HPDE6-E6E7 (cell line): Measurements from ENCODE around the gene KHDC1.
"Not testable (repeated sequence)": the region's sequence is repeated elsewhere in the genome, so short reads cannot be mapped to it uniquely, and the experiment has no call there.

Source experiments
- DNase-seq: peaks from one replicate; pipeline ENCODE4 v3.0.0; 2011; ENCODE audit warnings: missing footprints; ENCODE audit errors: extremely low spot score

KHDC1 gene, protein sequence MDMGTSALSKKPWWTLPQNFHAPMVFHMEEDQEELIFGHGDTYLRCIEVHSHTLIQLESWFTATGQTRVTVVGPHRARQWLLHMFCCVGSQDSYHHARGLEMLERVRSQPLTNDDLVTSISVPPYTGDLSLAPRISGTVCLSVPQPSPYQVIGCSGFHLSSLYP

DNA sequence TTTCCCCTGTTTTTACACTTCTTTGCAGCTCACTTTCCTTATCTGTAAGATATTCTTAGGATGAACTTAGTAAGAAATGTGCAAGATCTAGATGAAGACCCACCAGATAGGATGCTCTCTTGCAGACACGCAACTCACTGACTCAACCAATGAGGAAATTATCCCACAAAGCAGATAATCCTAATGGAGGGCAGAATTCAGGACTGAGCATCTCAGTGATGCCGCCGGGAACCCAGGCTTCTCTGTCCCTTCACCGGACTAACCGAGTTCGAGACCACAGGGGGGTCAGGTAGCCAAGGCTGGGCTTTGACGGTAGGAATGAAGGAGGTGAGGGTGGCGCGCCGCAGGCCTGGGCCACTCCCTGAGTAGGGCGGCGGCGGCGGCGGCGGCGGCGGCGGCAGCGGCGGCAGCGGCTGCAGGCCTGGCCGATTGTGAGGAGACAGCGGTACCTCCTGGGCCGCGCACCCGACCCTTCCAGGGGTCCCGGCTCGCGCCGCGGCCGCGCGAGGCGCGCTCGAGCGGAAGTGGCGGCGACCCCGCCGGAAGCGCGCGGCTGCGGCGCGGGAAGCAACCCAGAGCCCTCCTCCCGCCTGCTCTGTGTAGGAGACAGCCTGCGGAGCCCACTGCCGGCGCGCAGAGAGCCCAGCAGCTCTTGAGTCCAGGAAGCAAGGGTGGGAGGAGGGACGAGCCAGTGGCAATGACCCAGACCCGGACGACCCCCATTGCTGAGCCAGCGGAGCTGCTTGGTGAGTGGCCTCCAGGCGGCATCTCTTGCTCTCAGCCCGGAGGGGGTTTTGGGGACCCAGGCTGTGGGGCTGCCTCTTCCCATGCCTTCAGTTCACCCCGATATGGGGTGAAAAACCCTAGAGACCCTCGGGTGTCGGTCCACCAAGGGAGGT, at the start of gene KHDC1:
Gene KHDC1 (minus strand): TSS at position 526 of the 899 bp plus-strand sequence. CDS start 20,679 bp downstream, outside the sequence.
- DNase-seq: peak; percentile 43

DNA sequence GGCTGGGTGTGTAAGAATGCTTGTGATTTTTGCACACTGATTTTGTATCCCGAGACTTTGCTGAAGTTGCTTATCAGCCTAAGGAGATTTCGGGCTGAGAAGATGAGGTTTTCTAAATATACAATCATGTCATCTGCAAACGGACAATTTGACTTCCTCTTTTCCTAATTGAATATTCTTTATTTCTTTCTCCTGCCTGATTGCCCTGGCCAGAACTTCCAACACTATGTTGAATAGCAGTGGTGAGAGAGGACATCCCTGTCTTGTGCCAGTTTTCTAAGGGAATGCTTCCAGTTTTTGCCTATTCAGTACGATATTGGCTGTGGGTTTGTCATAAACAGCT, 47.5 kb upstream of the KHDC1 start:
- DNase-seq: not testable (repeated sequence)

DNA sequence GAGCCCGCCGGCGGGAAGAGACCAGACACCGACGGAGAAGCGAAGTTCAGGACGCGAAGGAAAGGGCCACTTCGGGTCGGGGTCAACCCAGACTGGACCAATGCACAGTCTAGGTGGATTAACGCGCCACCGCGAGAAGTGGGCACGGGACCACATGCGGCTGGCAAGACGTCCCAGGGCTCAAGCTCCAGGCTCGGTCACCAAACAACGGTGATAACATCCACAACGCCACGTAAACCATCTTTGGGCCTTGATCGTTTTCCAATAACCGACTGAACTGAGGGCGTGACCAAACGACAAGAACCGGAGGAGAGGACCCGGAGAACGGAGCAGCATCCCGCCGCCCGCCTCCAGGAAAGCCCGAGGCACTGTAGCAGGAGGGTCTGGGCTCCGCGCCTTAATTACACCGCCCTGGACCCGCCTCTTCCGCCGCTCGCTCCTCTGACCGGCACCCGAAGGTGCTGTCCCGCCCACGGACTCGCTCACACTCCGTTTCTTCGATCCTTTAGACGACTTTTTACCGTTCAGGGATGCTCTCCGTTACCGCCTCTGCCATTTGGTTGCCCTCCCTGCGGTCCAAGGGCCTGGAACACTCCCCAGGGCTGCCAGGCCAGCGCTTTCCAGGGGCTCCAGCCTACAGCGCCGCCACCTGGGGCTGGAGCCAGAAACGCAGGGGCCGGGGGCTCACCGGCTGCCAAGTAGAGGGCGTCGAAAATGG, 46.9 kb upstream of the KHDC1 start:
- DNase-seq: peak; percentile 56

DNA sequence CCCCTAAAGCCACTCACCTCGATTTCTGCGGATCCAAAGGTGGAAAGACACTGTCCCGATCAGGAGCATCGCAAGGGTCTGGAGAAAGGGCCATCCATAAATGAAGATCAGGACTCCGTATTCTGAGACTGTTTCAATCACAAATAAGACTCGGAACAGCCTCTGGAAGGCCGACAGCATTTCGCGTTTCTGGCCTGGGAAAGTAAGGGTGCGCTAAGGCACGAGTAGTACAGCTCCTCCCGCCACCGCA, 46.5 kb upstream of the KHDC1 start:
- no peak for DNase-seq

DNA sequence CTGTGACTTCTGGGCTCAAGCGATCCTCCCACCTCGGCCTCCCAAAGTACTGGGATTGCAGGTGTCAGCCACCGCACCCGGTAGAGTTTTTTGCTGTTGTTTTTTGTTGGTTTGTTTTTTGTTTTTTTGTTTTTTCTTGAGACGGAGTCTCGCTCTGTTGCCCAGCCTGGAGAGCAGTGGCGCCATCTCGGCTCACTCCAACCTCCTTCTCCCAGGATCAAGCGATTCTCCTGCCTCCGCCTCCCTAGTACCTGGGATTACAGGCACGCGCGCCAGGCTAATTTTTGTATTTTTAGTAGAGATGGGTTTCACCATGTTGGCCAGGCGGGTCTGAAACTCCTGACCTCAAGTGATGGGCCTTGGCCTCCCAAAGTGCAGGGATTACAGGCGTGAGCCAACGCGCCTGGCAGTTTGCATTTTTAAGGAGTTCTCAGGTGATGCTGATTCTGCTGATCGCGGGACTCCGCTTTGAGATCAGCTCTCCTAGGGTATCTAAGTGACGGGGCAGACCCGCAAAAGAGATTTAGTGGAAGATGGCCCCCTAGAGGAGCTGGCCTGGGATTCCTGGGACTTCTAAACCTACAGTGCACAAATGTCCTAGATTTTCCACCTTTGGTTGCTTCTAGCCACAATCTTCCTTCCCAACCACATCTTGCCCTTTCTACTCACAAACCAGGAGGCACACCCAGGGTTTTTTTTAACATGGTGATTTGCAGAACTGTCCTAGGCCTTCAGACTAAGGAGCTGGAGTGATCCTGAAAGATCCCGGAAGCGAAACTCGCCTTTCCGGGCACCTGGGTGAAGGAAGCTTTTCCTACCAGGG, 45.9 kb upstream of the KHDC1 start:
- DNase-seq: peak; percentile 53

DNA sequence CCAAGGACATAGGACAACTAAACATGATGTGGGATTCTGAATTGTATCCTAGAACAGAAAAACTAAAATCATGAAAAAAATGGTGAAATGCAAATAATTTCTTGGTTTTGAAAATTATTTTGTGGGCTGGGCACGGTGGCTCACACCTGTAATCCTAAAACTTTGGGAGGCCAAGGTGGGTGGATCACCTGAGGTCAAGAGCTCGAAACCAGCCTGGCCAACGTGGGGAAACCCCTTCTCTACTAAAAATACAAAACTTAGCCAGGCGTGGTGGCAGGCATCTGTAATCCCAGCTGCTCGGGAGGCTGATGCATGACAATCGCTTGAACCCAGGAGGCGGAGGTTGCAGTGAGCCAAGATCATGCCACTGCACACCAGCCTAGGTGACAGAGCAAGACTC, 40.8 kb upstream of the KHDC1 start:
- not testable (repeated sequence) for DNase-seq

DNA sequence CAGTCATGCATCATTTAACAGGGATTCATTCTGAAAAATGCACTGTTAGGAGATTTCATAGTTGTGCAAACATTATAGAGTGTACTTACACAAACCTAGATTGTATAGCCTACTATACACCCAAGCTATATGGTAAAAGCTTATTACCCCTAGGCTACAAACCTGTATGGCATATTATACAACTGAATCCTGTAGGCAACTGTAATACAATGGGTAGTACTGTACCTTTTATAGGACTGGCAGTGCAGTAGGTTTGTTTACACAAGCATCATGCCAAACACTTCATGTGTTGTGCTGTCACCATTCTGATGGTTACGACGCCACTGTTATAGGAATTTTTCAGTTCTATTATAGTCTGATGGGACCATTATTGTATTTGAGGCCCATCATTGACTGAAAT, 39.3 kb upstream of the KHDC1 start:
- no peak for DNase-seq

DNA sequence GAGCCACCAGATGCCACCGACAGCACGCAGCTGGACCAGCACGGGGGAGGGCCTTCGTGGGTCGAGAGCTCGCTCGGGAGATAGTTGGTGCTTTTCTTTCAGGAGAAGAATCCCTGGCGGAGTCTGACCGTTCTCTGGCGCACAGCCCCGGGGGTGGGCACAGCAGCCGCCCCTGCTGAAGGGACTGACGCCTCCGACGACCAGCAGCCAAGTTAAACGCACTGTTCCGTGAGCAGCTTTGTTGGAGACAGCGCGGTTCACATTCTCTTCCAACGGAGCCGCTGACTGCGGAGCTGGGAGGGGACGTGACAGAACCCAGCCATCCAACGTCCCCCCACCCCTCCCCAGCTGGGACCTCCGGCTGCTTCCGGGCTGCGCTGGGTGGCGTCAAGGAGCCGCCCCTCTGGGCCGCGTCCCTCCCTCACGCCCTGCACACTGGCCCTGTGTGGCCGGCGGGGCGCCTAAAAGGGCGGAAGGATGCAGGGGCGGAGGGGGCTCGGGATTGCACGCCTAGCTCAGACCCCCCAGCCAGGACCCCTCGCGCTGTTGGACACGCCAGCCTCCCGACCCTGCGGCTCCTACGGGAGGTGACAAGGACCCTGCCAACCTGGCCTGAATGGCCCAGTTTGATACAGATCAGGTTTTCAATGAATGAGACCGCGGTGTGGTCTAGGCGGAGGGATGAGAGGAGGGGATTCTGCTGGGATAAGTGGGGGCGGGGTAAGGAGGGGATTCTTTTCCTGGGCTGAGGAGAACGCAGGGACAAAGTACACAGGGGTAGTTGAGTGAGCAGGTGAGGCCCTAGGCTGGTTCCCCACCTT, 36.4 kb upstream of the KHDC1 start:
- DNase-seq: no peak

DNA sequence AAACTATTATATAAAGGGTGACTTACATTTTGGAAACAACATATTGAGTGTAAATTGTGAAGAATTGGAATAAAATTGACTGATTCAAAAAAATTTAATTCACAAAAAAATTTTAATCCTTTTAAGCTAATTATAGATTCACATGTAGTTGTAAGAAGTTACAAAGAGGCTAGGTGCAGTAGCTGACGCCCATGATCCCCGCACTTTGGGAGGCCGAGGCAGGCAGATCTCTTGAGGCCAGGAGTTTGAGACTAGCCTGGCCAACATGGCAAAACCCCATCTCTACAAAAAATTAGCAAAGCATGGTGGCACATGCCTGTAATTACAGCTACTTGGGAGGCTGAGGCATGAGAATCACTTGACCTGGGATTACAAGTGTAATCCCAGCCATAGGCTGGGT, 30.3 kb upstream of the KHDC1 start:
- DNase-seq: no peak

DNA sequence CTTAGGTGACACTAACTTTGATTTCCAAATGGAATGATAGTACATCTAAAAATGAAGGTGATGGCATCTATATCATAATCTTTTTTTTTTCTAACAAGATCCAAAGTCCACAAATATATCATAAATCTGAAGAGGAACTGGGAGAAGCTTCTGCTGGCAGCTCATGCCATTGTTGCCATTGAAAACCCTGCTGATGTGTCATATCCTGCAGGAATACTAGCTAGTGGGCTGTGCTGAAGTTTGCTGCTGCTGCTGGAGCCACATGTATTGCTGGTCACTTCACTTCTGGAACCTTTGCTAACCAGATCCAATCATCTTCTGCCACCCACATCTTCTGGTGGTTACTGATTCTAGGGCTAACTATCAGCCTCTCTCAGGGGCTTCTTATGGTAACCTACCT, 27.4 kb upstream of the KHDC1 start:
- no peak for DNase-seq

DNA sequence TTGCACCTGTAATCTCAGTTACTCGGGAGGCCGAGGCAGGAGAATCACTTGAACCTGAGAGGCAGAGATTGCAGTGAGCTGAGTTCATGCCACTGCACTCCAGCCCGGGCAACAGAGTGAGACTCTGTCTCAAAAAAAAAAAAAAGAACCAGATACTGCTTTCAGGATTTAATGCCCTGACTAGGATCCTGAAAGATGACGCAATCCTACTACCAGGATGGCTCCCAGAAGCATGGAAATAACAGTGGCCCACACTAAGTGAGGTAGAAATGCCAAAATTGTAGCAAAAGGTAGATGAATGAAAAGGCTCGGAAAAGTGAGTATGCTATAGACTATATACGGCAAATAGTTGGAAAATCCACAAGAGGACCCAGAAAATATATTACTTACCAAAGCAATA, 23.8 kb upstream of the KHDC1 start:
- no peak for DNase-seq

DNA sequence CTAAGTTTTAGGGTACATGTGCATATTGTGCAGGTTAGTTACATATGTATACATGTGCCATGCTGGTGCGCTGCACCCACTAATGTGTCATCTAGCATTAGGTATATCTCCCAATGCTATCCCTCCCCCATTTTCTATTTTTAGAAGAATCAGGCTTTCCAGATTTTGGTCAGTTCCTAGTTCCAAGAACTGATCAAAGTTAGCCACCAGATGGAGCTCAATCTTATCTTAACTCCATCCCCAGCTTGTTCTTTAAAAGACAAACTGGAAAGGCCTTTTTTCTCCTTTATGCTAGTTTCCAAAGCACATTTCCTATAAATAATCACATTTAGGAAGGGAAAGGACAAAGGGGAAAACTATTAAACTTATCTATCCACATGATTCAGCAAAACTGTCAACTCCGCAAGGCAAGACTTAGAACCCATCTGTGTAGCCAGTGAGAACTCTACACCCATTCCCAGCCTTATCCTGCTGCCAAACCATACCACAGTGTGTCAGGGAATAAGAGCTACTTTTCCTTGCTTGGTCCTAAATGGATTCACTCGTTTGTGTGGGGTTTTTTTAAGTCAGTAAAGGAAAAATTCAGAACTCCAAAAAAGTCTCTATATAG, 22.8 kb upstream of the KHDC1 start:
- DNase-seq: peak; percentile 44

DNA sequence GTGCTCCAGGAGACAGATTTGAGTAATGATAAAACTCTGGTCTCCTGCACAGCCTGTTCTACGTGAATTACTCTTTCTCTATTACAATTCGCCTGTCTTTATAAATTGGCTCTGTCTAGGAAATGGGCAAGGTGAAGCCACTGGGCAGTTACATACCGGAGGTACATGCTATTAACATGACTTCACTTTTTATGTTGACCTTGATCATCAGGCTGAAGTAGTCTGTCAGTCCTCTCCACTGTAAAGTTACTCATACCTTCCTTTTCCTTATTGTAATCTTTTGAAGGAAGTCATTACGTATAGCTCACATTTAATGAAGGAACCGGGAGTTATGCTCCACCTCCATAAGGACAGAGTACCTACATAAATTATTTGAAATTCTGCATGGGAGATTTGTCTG, 19.9 kb upstream of the KHDC1 start:
- DNase-seq: peak; percentile 36

DNA sequence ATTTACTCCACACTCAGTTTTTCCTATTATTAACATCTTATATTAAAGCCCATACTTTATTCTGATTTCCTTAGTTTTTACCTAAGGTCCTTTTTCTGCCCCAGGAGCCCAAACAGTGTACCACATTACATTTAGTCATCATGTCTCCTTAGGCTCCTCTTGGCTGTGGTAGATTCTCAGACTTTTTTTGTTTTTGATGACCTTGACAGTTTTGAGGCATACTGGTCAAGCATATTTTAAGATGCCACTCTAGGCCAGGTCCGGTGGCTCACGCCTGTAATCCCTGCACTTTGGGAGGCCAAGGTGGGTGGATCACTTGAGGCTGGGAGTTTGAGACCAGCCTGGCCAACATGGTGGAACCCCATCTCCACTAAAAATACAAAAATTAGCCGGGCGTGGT, 18.7 kb upstream of the KHDC1 start:
- DNase-seq: not testable (repeated sequence)

DNA sequence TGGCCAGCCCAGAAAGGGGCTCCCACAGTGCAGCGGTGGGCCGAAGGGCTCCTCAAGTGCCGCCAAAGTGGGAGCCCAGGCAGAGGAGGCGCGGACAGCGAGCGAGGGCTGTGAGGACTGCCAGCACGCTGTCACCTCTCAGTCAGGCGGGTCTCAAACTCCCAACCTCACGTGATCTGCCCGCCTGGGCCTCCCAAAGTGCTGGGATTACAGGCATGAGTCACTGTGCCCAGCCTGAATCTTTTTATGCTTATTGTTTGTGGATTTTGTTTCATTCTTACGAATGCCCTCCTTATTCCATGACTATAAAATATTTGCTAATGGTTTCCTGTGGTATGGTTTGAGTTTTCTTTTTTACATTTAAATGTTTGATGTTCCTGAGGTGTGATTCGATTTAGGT, 6.3 kb upstream of the KHDC1 start:
- DNase-seq: not testable (repeated sequence)

DNA sequence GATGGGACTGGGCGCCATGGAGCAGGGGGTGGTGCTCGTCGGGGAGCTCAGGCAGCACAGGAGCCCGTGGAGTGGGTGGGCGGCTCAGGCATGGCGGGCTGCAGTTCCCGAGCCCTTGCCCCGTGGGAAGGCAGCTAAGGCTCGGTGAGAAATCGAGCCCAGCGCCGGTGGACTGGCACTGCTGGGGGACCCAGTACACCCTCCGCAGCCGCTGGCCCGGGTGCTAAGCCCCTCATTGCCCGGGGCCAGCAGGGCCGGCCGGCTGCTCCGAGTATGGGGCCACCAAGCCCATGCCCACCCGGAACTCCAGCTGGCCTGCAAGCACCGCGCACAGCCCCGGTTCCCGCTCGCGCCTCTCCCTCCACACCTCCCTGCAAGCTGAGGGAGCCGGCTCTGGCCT, 5.9 kb upstream of the KHDC1 start:
- not testable (repeated sequence) for DNase-seq

DNA sequence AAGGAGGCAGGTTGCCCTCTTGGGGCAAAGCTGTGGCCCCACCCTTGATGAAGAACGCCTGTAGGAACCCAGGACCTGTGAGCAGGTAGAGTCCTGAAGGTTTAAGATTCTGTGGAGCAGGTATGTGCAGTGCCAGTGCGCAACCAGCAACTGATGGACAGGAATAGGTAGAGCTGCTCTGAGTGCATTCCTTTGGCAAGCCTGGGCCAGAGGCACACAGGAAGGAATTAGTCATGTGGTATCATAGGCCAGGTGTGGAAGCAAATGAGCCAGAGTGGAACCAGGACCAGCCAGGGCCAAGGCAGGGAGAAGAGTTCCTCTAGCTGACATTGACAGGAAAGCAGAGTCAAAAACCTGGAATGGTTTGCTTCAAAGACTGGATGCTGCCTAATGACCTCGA, 1.4 kb upstream of the KHDC1 start:
- DNase-seq: peak; percentile 98

DNA sequence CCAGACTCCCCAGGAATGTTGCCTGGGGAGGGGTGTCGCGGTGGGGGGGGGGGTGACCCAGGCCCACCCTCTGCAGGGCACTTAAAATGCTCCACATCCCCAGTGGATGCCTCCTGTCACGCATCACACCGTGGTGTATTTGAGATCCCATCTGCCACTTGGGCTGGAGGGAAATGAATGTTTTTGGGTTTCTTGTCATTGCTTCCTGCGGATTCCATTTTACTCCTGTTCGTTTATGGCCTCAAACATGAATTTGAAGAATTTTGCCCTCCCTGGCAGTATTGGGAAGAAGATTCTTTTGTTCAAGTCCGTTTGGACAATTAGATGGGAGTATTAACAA, 544 bp upstream of the KHDC1 start:
- no peak for DNase-seq

DNA sequence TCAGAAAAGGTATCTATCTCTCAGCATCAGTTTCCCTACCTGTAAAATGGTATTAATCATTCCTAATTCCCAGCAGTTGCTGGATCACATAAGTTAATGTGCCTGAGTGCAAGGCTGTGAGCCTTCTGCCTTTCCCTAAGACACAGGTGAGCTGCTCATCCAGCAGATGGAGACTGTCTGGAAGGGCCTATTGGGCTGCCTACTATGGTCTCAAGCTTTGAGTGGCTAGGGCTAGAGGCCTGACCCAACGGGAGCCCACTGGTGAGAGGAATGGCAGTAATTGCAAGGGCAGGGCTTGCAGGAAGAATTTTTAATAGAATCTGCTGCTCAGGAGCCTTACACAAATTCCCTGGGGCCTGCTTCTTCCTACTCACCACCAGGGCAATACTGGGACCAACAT, 4.3 kb downstream of the KHDC1 start:
- no peak for DNase-seq

DNA sequence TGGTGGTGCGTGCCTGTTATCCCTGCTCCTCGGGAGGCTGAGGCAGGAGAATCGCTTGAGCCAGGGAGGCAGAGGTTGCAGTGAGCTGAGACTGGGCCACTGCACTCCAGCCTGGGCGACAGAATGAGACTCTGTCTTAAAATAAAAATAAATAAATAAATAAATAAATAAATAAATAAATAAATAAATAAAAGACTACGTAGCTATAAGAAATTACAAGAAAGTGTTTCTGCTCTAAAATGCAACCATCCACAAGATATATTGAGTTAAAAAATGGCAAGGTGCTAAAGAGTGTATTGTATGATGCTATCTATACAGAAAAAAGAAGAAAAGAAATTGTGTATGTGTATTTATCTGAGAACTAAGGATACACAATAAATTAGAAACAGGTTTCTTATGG, 8.7 kb downstream of the KHDC1 start:
- not testable (repeated sequence) for DNase-seq

DNA sequence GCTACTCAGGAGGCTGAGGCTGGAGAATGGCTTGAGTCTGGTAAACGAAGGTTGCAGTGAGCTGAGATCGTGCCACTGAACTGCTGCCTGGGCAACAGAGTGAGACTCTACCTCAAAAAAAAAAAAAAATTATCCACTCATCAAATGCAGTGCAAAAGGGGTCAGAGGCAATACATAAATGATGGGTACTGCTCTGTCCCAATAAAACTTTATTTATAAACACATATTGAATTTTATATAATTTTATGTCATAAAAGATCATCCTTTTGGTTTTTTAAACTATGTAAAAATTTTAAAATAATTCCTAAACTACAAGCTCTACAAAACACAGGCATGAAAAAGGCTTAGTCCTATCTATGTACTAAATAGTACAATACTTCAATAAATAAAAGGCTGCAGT, 10.3 kb downstream of the KHDC1 start:
- DNase-seq: no peak
